AG04450 (cell line): ENCODE measurements around the gene TAX1BP1. TPM values are rescaled to one million over a fixed set of nuclear protein-coding genes. Genes with fewer than 3 reads are reported as not detected.

ENCODE experiments used
- CTCF ChIA-PET: fragments of 300-600, 350-600 bp; formaldehyde crosslinking; extraction: SDS; loops from one replicate; lab custom pipeline; 2022; ENCODE audit warnings: antibody characterized with exemption, inconsistent platforms; lab: Charles Lee
- POLR2A ChIA-PET: fragments of 350-600 bp; formaldehyde crosslinking; extraction: SDS; loops from one replicate; lab custom pipeline; 2021; ENCODE audit warnings: antibody characterized with exemption, inconsistent platforms; lab: Yijun Ruan, JAX
- DNase-seq: peaks from one replicate; pipeline ENCODE4 v3.0.0-alpha.2; 2011; ENCODE audit warnings: low read depth, low spot score
- H3K27ac ChIP-seq: one replicate; pipeline ENCODE4 v1.5.1; 2012; ENCODE audit warnings: low read depth, low read length, control low read depth
- H3K27me3 ChIP-seq: one replicate; pipeline ENCODE4 v1.6.0; 2012; ENCODE audit warnings: low read length; ENCODE audit not compliant: control insufficient read depth, insufficient read depth
- H3K4me3 ChIP-seq: 2 replicates; pipeline ENCODE4 v1.5.1; 2011; ENCODE audit warnings: mild to moderate bottlenecking, low read depth, low read length, control low read depth
- H3K9me3 ChIP-seq: 2 replicates; pipeline ENCODE4 v1.5.1; 2012; ENCODE audit warnings: low read length; ENCODE audit not compliant: control insufficient read depth, insufficient read depth
- polyA plus RNA-seq: library from polyadenylated mRNA; depleted of rRNA; stranded (reverse); fragments of >200 nt; gene quantifications from 2 replicates; pipeline ENCODE4 v1.2.3, GENCODE V29; 2011
- TF ChIP-seq, protein P1 (sequence below): IDR thresholded peaks from 2 replicates; pipeline ENCODE4 v1.5.1; 2011; ENCODE audit warnings: low read depth, low read length, control low read depth, inconsistent platforms

The TAX1BP1 gene
- polyA plus RNA-seq, 1 experiment: 116 TPM

GRCh38 chr7:27799212-27799611 lies 59.2 kb downstream of the TAX1BP1 start:
- ChIA-PET CTCF (interaction anchor here (0.7 to 2.0 kb wide), 3 partner anchors 54 to 221 kb away, joined by 3 to 5 read pairs (median 4); no protein-coding TSS in a partner anchor), POLR2A (no interaction called here)
- Histone ChIP-seq H3K9me3 (no peaks in the 10 kb centered on the region), H3K27me3 (no peaks in the 10 kb centered on the region), H3K4me3 (no peak overlapping the region), H3K27ac (no peak overlapping the region)
- TF ChIP-seq, protein P1, sequence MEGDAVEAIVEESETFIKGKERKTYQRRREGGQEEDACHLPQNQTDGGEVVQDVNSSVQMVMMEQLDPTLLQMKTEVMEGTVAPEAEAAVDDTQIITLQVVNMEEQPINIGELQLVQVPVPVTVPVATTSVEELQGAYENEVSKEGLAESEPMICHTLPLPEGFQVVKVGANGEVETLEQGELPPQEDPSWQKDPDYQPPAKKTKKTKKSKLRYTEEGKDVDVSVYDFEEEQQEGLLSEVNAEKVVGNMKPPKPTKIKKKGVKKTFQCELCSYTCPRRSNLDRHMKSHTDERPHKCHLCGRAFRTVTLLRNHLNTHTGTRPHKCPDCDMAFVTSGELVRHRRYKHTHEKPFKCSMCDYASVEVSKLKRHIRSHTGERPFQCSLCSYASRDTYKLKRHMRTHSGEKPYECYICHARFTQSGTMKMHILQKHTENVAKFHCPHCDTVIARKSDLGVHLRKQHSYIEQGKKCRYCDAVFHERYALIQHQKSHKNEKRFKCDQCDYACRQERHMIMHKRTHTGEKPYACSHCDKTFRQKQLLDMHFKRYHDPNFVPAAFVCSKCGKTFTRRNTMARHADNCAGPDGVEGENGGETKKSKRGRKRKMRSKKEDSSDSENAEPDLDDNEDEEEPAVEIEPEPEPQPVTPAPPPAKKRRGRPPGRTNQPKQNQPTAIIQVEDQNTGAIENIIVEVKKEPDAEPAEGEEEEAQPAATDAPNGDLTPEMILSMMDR: no peak
- DNase-seq: no peak

DNA sequence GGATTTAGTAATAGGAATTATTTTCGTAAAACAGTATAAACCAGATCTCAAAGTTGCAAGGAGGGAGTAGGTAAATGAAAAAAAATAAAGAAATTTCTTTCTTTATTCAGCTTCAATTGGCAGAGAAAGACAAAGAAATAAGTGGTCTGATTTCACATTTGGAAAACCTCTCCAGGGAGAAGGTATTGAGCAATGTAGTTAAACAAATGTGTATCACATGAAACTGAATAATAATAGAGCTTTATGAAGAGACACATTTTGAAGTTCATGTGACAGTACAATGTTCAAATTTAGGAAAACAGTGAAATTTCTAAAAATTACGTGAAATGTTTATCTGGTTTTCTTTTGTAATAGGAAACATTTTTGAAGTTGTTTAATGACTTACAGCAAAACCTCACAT lies 63.0 kb downstream of the TAX1BP1 start:
- ChIA-PET POLR2A (interaction anchor here (0.7 kb wide), 1 partner anchor 10 kb away, joined by 4 read pairs; no protein-coding TSS in a partner anchor), CTCF (interaction anchor here (0.8 to 1.4 kb wide), 4 partner anchors 10 to 607 kb away, joined by 3 to 4 read pairs (median 4); no protein-coding TSS in a partner anchor)
- no peak for DNase-seq
- Histone ChIP-seq H3K4me3 (no peak overlapping the region), H3K27ac (no peak overlapping the region), H3K9me3 (no peaks in the 10 kb centered on the region), H3K27me3 (no peaks in the 10 kb centered on the region)
- TF ChIP-seq, protein P1: no peak

DNA sequence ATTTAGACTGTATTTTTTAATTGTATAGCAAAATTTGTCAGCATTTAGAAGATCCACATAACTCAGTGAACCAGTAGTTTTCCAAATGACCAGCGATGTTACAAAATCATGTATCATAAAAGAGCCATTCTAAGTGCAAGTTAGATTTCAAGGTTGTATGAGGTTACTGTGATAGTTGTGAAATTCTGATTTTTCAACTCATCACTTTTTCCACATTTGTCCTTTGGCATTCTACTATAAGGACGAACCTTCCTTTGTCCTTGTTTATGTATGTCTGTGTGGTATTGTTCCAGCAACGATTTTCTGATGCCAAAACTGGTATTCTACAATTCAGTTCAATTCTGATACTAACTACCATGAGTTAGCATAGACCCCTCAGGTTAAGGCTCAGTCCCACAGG lies 64.2 kb downstream of the TAX1BP1 start:
- no peak overlapping the region for H3K27ac ChIP-seq
- ChIA-PET POLR2A (no interaction called here), CTCF (no interaction called here)
- no peaks in the 10 kb centered on the region for H3K9me3 ChIP-seq
- H3K4me3 ChIP-seq: no peak overlapping the region
- no peak for DNase-seq
- TF ChIP-seq, protein P1: no peak
- no peaks in the 10 kb centered on the region for H3K27me3 ChIP-seq

DNA sequence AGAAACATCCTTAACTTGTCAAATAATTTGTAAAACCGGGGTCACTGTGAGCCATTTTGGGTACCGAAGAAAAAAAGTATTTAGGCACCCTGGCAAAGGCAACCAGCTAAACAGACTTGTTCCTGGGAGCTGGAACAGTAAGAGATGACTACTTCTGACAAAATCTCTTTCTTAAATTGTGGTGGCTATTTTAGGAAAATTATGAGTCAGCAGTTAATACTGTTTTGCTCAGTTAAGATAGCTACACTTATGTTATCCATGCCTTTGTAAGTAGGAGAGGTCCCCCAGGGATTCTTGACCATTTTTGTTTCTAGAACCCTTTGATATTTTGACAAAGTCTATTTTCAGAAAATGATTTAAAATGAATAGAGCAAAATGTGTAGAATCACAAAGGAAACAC lies 68.7 kb downstream of the TAX1BP1 start:
- Histone ChIP-seq H3K4me3 (no peak overlapping the region), H3K27ac (no peak overlapping the region), H3K9me3 (no peaks in the 10 kb centered on the region), H3K27me3 (no peaks in the 10 kb centered on the region)
- TF ChIP-seq, protein P1: no peak
- POLR2A ChIA-PET: no interaction called here
- peak; percentile 21 for DNase-seq
- CTCF ChIA-PET: no interaction called here

DNA sequence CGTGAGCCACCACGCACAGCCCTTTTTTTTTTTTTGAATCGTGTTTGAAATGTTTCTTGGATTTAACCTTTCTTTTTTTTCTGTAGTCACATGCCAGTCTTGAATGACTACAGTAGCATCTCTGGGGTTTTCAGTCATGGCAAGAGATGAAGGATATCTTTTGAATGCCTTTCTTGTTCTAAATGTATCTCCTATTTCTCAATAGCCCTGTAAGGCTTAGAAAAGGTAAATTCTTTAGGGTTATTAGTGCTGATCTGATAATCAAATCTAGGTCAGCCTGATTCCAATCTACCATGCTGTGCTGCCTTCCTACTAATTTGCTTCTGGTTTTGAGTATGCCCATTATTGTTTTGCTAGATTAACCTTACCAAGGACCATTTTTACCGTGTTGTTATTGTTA lies 70.2 kb downstream of the TAX1BP1 start:
- POLR2A ChIA-PET: no interaction called here
- TF ChIP-seq, protein P1: no peak
- Histone ChIP-seq H3K27me3 (no peaks in the 10 kb centered on the region), H3K9me3 (no peaks in the 10 kb centered on the region), H3K27ac (no peak overlapping the region), H3K4me3 (no peak overlapping the region)
- CTCF ChIA-PET: no interaction called here
- no peak for DNase-seq
